Heart right ventricle (tissue), 16 donors: Measurements from ENCODE around the gene CFAP73. TPM values are rescaled to one million over a fixed set of nuclear protein-coding genes. Genes with fewer than 3 reads are reported as not detected.

ENCODE experiments used
- ATAC-seq, 8 donors: fragments of 200-7000 bp; cut with Tn5 transposase; one replicate each; pipeline ENCODE4 v1.9.1; 2020; ENCODE audit warnings: mild to moderate bottlenecking in 8 of 8, moderate library complexity in 8 of 8, moderate number of reproducible peaks in 1 of 8
- DNase-seq, 2 donors: peaks; one replicate each; pipeline ENCODE4 v3.0.0-alpha.2; 2020
- H3K27ac ChIP-seq, 10 donors: fragments of 200-600 bp; sonication (generic) in 2 of 10; one replicate each; pipeline versions ENCODE4 v1.5.0 to v1.8.0; 2020 to 2022; ENCODE audit warnings: mild to moderate bottlenecking in 3 of 10
- H3K27me3 ChIP-seq, 7 donors: fragments of 200-600 bp; one replicate each; pipeline ENCODE4 v1.8.0; 2021 to 2022; ENCODE audit warnings: mild to moderate bottlenecking in 2 of 7
- H3K36me3 ChIP-seq, 9 donors: fragments of 200-600 bp; sonication (generic) in 1 of 9; one replicate each; pipeline versions ENCODE4 v1.5.0 to v1.8.0; 2020 to 2022; ENCODE audit warnings: mild to moderate bottlenecking in 2 of 9
- H3K4me1 ChIP-seq, 9 donors: fragments of 200-600 bp; sonication (generic) in 1 of 9; one replicate each; pipeline versions ENCODE4 v1.5.0 to v1.8.0; 2020 to 2022; ENCODE audit warnings: mild to moderate bottlenecking in 4 of 9
- H3K4me3 ChIP-seq, 10 donors: fragments of 200-600 bp; sonication (generic) in 2 of 10; one replicate each; pipeline versions ENCODE4 v1.5.0 to v1.8.0; 2020 to 2022; ENCODE audit warnings: mild to moderate bottlenecking in 7 of 10, moderate library complexity in 2 of 10
- H3K9me3 ChIP-seq, 11 donors: fragments of 200-600 bp in 10 of 11; sonication (generic) in 2 of 11; one replicate each; pipeline versions ENCODE4 v1.5.0 to v1.8.0; 2013 to 2022; ENCODE audit warnings: mild to moderate bottlenecking in 2 of 11, control low read depth in 1 of 11, moderate library complexity in 1 of 11
- CTCF ChIP-seq, 9 donors: fragments of 200-600 bp; sonication (generic) in 2 of 9; IDR thresholded peaks; one replicate each; pipeline versions ENCODE4 v1.5.0 to v1.8.0; 2021 to 2022; ENCODE audit warnings: antibody characterized with exemption in 9 of 9, mild to moderate bottlenecking in 5 of 9, moderate library complexity in 1 of 9
- WGBS, 2 donors: extraction: QIAGEN DNeasy Blood & Tissue Kit; methylation state at CpG; one replicate each; pipeline ENCODE4 v1.1.7; 2013; ENCODE audit warnings: inconsistent platforms in 1 of 2; 5-methylcytosine and 5-hydroxymethylcytosine counted together
- intact Hi-C, 10 donors: fragments of 100-400 bp; cut with DNase I; formaldehyde crosslinking; loops; one replicate each; pipeline versions ENCODE4 v1.11.1 to v1.14.2; 2022
- polyA plus RNA-seq, 2 donors: library from polyadenylated mRNA; stranded (reverse); fragments of 200-250 nt; gene quantifications; one replicate each; pipeline ENCODE4 v1.2.3, GENCODE V29; 2013
- total RNA-seq, 10 donors: library from RNA; stranded (reverse); fragmentation: NEBNext Ultra II Directional in 3 of 10; extraction: Animal tissue kit (Norgen Biotek cat#: 25700) in 3 of 10; gene quantifications; one replicate each; pipeline versions ENCODE4 v1.2.1 to v1.2.4, GENCODE V29; 2021 to 2023
- donor health status: Arrhythmogenic right ventricular cardiomyopathy.
- donor health status: ischemic (EF 13 %, LVEDD 7.1; RV severe dilation, severe dysfunction).
- donor health status: healthy with polysubstance abuse.
- donor health status: DM: no; HTN: yes; CAD: no.
- donor health status: DM: no; HTN: no; CAD: no.
- donor health status: ischemic (EF 25% LVEDD 6.9; RV normal size, moderate dysfunction).
- donor health status: ischemic (EF 25% LVEDD 5.7; RV mildly dilated, moderate dysfunction).
- donor health status: healthy.
- donor health status: DM: yes; HTN: yes; CAD: no.
- donor health status: Ischemic cardiomyopathy.
- donor health status: ischemic (EF 35%, LVEDD 5.7; RV mildly dilated, moderate dysfunction).
- donor health status: nonischemic (EF 11% LVEDD 7.7; RV severe dilation, severe dysfunction).
- donor health status: DM: yes; HTN: yes; CAD: no.
- donor health status: PGD.
- donor health status: ischemic (EF 29% LVEDD 5.4; RV normal size, mild dysfunction).
- donor health status: nonischemic (EF 23%, LVEDD 6.1; RV moderate dilation, normal function).

The CFAP73 gene
- total and polyA plus RNA-seq, 12 donors = 0.10 TPM; not detected in 11

- H3K27ac ChIP-seq = peak overlapping the region in 9 of 10 donors; percentile 89 to 99 (median 96)
- H3K27me3 ChIP-seq = no peaks in the 10 kb centered on the region
- H3K4me3 ChIP-seq = peak overlapping the region; percentile 77 to 100 (median 92)
- no peaks in the 10 kb centered on the region for H3K9me3 ChIP-seq
- DNase-seq (no peak), ATAC-seq (no peak)
- peaks cover 3 to 37% (median 27%) of the 10 kb centered on the region in 9 donors for H3K4me1 ChIP-seq
- intact Hi-C loops = loop anchor here in 1 of 10 donors (5.0 kb wide), 1 partner anchor 36 kb away; the partner anchor contains the start of gene TPCN1
- 8 to 9% methylated on average over 11 of the region's 11 CpGs for WGBS, 2 donors
- peaks cover 0 to 37% (median 4%) of the 10 kb centered on the region in 9 donors for H3K36me3 ChIP-seq
- TF ChIP-seq CTCF (IDR thresholded peaks at IDR 0.05) = no peak
These were observed 36.5 kb downstream of the CFAP73 start for GRCh38 chr12:113186033-113186365.

- H3K4me1 ChIP-seq = peaks cover 3 to 37% (median 27%) of the 10 kb centered on the region in 9 donors
- no peak for DNase-seq
- no peak for TF ChIP-seq CTCF (IDR thresholded peaks at IDR 0.05)
- H3K27ac ChIP-seq = no peak overlapping the region
- intact Hi-C loops = loop anchor here in 1 of 10 donors (5.0 kb wide), 1 partner anchor 36 kb away; the partner anchor contains the start of gene TPCN1
- peaks cover 0 to 45% (median 5%) of the 10 kb centered on the region in 9 donors for H3K36me3 ChIP-seq
- no peaks in the 10 kb centered on the region for H3K9me3 ChIP-seq
- no peaks in the 10 kb centered on the region for H3K27me3 ChIP-seq
- WGBS, 2 donors = 83 to 85% methylated on average over 16 of the region's 16 CpGs
- ATAC-seq = no peak
- peak overlapping the region in 6 of 10 donors; percentile 77 to 100 (median 90) for H3K4me3 ChIP-seq
These were observed 37.3 kb downstream of the CFAP73 start for GRCh38 chr12:113186666-113187325.

- Histone ChIP-seq H3K36me3 (peaks cover 0 to 49% (median 9%) of the 10 kb centered on the region in 9 donors), H3K4me1 (peaks cover 3 to 42% (median 37%) of the 10 kb centered on the region in 9 donors), H3K27me3 (no peaks in the 10 kb centered on the region), H3K27ac (no peak overlapping the region), H3K4me3 (no peak overlapping the region), H3K9me3 (no peaks in the 10 kb centered on the region)
- intact Hi-C loops = loop anchor here in 1 of 10 donors (5.0 kb wide), 1 partner anchor 33 kb away; the partner anchor contains the start of gene TPCN1
- no peak for TF ChIP-seq CTCF (IDR thresholded peaks at IDR 0.05)
- ATAC-seq (no peak), DNase-seq (no peak)
- WGBS, 2 donors = 90 to 98% methylated on average over 2 of the region's 2 CpGs
These were observed 39.8 kb downstream of the CFAP73 start for GRCh38 chr12:113189361-113189760.

- no peaks in the 10 kb centered on the region for H3K27me3 ChIP-seq
- ATAC-seq = no peak
- no peak for TF ChIP-seq CTCF (IDR thresholded peaks at IDR 0.05)
- H3K4me1 ChIP-seq = peaks cover 3 to 48% (median 33%) of the 10 kb centered on the region in 9 donors
- DNase-seq = no peak
- H3K27ac ChIP-seq = no peak overlapping the region
- intact Hi-C loops = loop anchor here in 3 of 10 donors (10.0 kb wide), 1 partner anchor 234 kb away; the partner anchor contains the start of gene SDSL (in 3 of the 3)
- H3K9me3 ChIP-seq = no peaks in the 10 kb centered on the region
- no peak overlapping the region for H3K4me3 ChIP-seq
- 91 to 95% methylated on average over 4 of the region's 4 CpGs for WGBS, 2 donors
- H3K36me3 ChIP-seq = peaks cover 0 to 49% (median 9%) of the 10 kb centered on the region in 9 donors
These were observed 41.2 kb downstream of the CFAP73 start for GRCh38 chr12:113190761-113191160.
